GM23338 (cell line): Measurements from ENCODE around the gene ARHGEF25. TPM values are rescaled to one million over a fixed set of nuclear protein-coding genes. Genes with fewer than 3 reads are reported as not detected.

Experiments used
- ZNF462 ChIP-seq: fragments of 250-450 bp; sonication (Bioruptor Pico); IDR thresholded peaks from 2 replicates; pipeline ENCODE4 v1.5.0; 2020; ENCODE audit warnings: mild to moderate bottlenecking, moderate library complexity
- polyA plus RNA-seq: library from polyadenylated mRNA; unstranded; fragments of >200 nt; fragmentation: Nextera tagmentation; extraction: Ambion mirVana; gene quantifications from 2 replicates; pipeline ENCODE4 v1.2.1, GENCODE V29; 2016
- total RNA-seq: library from RNA; depleted of rRNA; stranded (reverse); fragments of >200 nt; shearing (Covaris generic); gene quantifications from 2 replicates; pipeline ENCODE4 v1.2.3, GENCODE V29; 2014
- TF ChIP-seq, protein P1 (sequence below): IDR thresholded peaks from one replicate; pipeline ENCODE4 v1.6.1; 2018; ENCODE audit warnings: antibody characterized with exemption; ENCODE audit not compliant: unreplicated experiment

Gene ARHGEF25
- total and polyA plus RNA-seq, 2 experiments from 2014 or later: 0.53 to 10.2 TPM

- TF ChIP-seq ZNF462: no peak
- TF ChIP-seq, protein P1, sequence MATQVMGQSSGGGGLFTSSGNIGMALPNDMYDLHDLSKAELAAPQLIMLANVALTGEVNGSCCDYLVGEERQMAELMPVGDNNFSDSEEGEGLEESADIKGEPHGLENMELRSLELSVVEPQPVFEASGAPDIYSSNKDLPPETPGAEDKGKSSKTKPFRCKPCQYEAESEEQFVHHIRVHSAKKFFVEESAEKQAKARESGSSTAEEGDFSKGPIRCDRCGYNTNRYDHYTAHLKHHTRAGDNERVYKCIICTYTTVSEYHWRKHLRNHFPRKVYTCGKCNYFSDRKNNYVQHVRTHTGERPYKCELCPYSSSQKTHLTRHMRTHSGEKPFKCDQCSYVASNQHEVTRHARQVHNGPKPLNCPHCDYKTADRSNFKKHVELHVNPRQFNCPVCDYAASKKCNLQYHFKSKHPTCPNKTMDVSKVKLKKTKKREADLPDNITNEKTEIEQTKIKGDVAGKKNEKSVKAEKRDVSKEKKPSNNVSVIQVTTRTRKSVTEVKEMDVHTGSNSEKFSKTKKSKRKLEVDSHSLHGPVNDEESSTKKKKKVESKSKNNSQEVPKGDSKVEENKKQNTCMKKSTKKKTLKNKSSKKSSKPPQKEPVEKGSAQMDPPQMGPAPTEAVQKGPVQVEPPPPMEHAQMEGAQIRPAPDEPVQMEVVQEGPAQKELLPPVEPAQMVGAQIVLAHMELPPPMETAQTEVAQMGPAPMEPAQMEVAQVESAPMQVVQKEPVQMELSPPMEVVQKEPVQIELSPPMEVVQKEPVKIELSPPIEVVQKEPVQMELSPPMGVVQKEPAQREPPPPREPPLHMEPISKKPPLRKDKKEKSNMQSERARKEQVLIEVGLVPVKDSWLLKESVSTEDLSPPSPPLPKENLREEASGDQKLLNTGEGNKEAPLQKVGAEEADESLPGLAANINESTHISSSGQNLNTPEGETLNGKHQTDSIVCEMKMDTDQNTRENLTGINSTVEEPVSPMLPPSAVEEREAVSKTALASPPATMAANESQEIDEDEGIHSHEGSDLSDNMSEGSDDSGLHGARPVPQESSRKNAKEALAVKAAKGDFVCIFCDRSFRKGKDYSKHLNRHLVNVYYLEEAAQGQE: no peak
Measured at GRCh38 chr12:57625261-57626032, 14.2 kb downstream of the ARHGEF25 start (continued).
